ENCODE data around the gene KCNB1.

KCNB1 gene

GRCh38 chr20:49360242-49360968 lies 122.1 kb downstream of the KCNB1 start:
- no peak for TF ChIP-seq CTCF (IDR thresholded peaks at IDR 0.05; ENCODE audit: low read depth, low read length)
- no peak overlapping the region for H3K4me3 ChIP-seq (ENCODE audit: low read depth, low read length)

- TF ChIP-seq CTCF (IDR thresholded peaks at IDR 0.05; ENCODE audit: low read depth, low read length), result no peak
- H3K4me3 ChIP-seq (ENCODE audit: low read depth, low read length), result no peak overlapping the region
These were observed 125.8 kb downstream of the KCNB1 start for GRCh38 chr20:49356676-49357075.

- no peak for TF ChIP-seq CTCF (IDR thresholded peaks at IDR 0.05; ENCODE audit: low read depth, low read length)
- no peak overlapping the region for H3K4me3 ChIP-seq (ENCODE audit: low read depth, low read length)
These were observed 127.8 kb downstream of the KCNB1 start for GRCh38 chr20:49354673-49355072.

- TF ChIP-seq CTCF (IDR thresholded peaks at IDR 0.05; ENCODE audit: low read depth, low read length), result no peak
- H3K4me3 ChIP-seq (ENCODE audit: low read depth, low read length), result no peak overlapping the region
These were observed 129.1 kb downstream of the KCNB1 start for GRCh38 chr20:49353348-49353747.

GRCh38 chr20:49352751-49353150 lies 129.7 kb downstream of the KCNB1 start:
- no peak overlapping the region for H3K4me3 ChIP-seq (ENCODE audit: low read depth, low read length)
- TF ChIP-seq CTCF (IDR thresholded peaks at IDR 0.05; ENCODE audit: low read depth, low read length), result no peak

- no peak overlapping the region for H3K4me3 ChIP-seq (ENCODE audit: low read depth, low read length)
- no peak for TF ChIP-seq CTCF (IDR thresholded peaks at IDR 0.05; ENCODE audit: low read depth, low read length)
These were observed 130.7 kb downstream of the KCNB1 start for GRCh38 chr20:49351775-49352174.

- no peak overlapping the region for H3K4me3 ChIP-seq (ENCODE audit: low read depth, low read length)
- TF ChIP-seq CTCF (IDR thresholded peaks at IDR 0.05; ENCODE audit: low read depth, low read length), result no peak
These were observed 132.7 kb downstream of the KCNB1 start for GRCh38 chr20:49349694-49350252.
